ENCODE data around the gene USP48. TPM values are rescaled to one million over a fixed set of nuclear protein-coding genes. Genes with fewer than 3 reads are reported as not detected.
"Not testable (repeated sequence)": the region's sequence is repeated elsewhere in the genome, so short reads cannot be mapped to it uniquely, and the experiment has no call there.

The USP48 gene
- total RNA-seq, 1 experiment from 2014 or later: 49.1 TPM

DNA sequence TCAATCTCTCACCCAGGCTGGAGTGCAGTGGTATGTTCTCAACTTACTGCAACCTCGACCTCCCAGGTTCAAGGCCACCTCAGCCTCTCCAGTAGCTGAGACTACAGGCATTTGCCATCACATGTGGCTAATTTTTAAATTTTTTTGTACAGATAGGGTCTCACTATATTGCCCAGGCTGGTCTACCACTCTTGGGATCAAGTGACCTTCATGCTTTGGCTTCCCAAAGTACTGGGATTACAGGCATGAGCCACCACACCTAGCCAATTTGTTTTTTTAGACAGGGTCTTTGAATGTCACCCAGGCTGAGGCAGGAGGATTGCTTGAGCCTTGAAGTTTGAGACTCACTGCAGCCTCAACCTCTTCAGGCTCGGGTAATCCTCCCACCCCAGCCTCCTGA is 10.2 kb upstream of the USP48 start:
- no peaks in the 10 kb centered on the region for H3K36me3 ChIP-seq (ENCODE audit: control insufficient read depth, insufficient read depth, low read length)
- CTCF ChIA-PET: no interaction called here
- no peaks in the 10 kb centered on the region for H3K27me3 ChIP-seq (replicated peaks; ENCODE audit: control insufficient read depth, insufficient read depth, low read length)
- intact Hi-C loops (cut with micrococcal nuclease; ENCODE audit: unreplicated experiment): no loop called here
- Mint-ChIP-seq H3K27ac (ENCODE audit: unreplicated experiment) (no peak overlapping the region), H3K27me3 (ENCODE audit: insufficient read depth, unreplicated experiment) (no peaks in the 10 kb centered on the region), H3K36me3 (ENCODE audit: insufficient read depth, unreplicated experiment) (no peaks in the 10 kb centered on the region), H3K9me3 (ENCODE audit: unreplicated experiment) (peaks cover 12% of the 10 kb centered on the region), H3K4me1 (ENCODE audit: low read depth, unreplicated experiment) (no peaks in the 10 kb centered on the region), H3K4me3 (ENCODE audit: unreplicated experiment) (no peak overlapping the region)
- no peaks in the 10 kb centered on the region for H3K4me1 ChIP-seq
- no TSS peak for BruUV-seq (replicated peaks)
- no peak for DNase-seq
- peaks cover 9% of the 10 kb centered on the region; the same call in 1 of the 2 replicates for H3K9me3 ChIP-seq
- POLR2A ChIA-PET: no interaction called here
- H3K4me3 ChIP-seq (ENCODE audit: low read depth, low read length): no peak overlapping the region
- TF ChIP-seq, protein P1, sequence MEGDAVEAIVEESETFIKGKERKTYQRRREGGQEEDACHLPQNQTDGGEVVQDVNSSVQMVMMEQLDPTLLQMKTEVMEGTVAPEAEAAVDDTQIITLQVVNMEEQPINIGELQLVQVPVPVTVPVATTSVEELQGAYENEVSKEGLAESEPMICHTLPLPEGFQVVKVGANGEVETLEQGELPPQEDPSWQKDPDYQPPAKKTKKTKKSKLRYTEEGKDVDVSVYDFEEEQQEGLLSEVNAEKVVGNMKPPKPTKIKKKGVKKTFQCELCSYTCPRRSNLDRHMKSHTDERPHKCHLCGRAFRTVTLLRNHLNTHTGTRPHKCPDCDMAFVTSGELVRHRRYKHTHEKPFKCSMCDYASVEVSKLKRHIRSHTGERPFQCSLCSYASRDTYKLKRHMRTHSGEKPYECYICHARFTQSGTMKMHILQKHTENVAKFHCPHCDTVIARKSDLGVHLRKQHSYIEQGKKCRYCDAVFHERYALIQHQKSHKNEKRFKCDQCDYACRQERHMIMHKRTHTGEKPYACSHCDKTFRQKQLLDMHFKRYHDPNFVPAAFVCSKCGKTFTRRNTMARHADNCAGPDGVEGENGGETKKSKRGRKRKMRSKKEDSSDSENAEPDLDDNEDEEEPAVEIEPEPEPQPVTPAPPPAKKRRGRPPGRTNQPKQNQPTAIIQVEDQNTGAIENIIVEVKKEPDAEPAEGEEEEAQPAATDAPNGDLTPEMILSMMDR (IDR thresholded peaks at IDR 0.05; ENCODE audit: insufficient read depth in 1 of 2, low read depth in 1 of 2, low read length in 1 of 2, severe bottlenecking in 1 of 2, unreplicated experiment in 1 of 2): no peak

DNA sequence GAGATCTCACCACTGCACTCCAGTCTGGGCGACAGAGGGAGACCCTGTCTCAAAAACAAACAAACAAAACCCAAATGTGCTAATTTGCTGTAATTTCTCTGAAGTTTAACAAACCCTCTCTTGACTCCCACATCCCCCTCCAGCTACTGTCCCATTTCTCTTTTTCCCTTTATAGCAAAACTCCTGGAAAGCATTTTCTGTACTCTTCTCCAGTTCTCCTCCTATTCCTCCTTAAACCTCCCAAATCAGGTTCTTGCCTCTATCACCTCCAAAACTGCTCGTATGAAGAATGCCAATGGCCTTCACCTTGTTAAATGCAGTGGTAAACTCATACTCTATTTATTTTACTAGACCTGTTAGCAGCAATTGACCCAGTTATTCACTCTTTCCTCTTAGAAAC is 3.7 kb upstream of the USP48 start:
- H3K9me3 ChIP-seq: no peaks in the 10 kb centered on the region
- intact Hi-C loops (cut with micrococcal nuclease; ENCODE audit: unreplicated experiment): loop anchor here (10.0 kb wide), 1 partner anchor 112 kb away; no protein-coding TSS in a partner anchor
- no peaks in the 10 kb centered on the region for H3K36me3 ChIP-seq (ENCODE audit: control insufficient read depth, insufficient read depth, low read length)
- Mint-ChIP-seq H3K27me3 (ENCODE audit: insufficient read depth, unreplicated experiment) (no peaks in the 10 kb centered on the region), H3K4me3 (ENCODE audit: unreplicated experiment) (no peak overlapping the region), H3K36me3 (ENCODE audit: insufficient read depth, unreplicated experiment) (peaks cover 19% of the 10 kb centered on the region), H3K9me3 (ENCODE audit: unreplicated experiment) (peaks cover 9% of the 10 kb centered on the region), H3K27ac (ENCODE audit: unreplicated experiment) (no peak overlapping the region), H3K4me1 (ENCODE audit: low read depth, unreplicated experiment) (no peaks in the 10 kb centered on the region)
- H3K27me3 ChIP-seq (replicated peaks; ENCODE audit: control insufficient read depth, insufficient read depth, low read length): no peaks in the 10 kb centered on the region
- H3K4me3 ChIP-seq (ENCODE audit: low read depth, low read length): no peak overlapping the region
- TF ChIP-seq, protein P1 (IDR thresholded peaks at IDR 0.05; ENCODE audit: insufficient read depth in 1 of 2, low read depth in 1 of 2, low read length in 1 of 2, severe bottlenecking in 1 of 2, unreplicated experiment in 1 of 2): no peak
- ChIA-PET CTCF (no interaction called here), POLR2A (no interaction called here)
- no peak for DNase-seq
- no TSS peak for BruUV-seq (replicated peaks)
- H3K4me1 ChIP-seq: no peaks in the 10 kb centered on the region

DNA sequence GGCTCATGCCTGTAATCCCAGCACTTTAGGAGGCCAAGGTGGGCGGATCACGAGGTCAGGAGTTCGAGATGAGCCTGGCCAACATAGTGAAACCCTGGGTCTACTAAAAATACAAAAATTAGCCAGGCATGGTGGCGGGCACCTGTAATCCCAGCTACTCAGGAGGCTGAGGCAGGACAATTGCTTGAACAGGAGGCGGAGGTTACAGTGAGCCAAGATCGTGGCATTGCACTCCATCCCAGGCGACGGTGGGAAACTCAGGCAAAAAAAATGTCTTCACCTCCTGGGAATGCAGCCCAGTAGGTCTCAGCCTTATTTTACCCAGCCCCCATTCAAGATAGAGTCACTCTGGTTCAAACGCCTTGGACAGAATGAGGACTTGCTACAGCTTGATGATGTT is 2.8 kb upstream of the USP48 start:
- H3K27me3 Mint-ChIP-seq (ENCODE audit: insufficient read depth, unreplicated experiment); H3K4me3 Mint-ChIP-seq (ENCODE audit: unreplicated experiment); H3K27ac Mint-ChIP-seq (ENCODE audit: unreplicated experiment); H3K9me3 Mint-ChIP-seq (ENCODE audit: unreplicated experiment); H3K27me3 ChIP-seq (replicated peaks; ENCODE audit: control insufficient read depth, insufficient read depth, low read length); CTCF ChIA-PET; BruUV-seq (replicated peaks); DNase-seq; H3K4me1 Mint-ChIP-seq (ENCODE audit: low read depth, unreplicated experiment); H3K4me1 ChIP-seq; H3K36me3 ChIP-seq (ENCODE audit: control insufficient read depth, insufficient read depth, low read length); H3K9me3 ChIP-seq; H3K4me3 ChIP-seq (ENCODE audit: low read depth, low read length): not testable (repeated sequence)
- POLR2A ChIA-PET: interaction anchor here (0.7 kb wide), 1 partner anchor 117 kb away, joined by 4 read pairs; no protein-coding TSS in a partner anchor
- intact Hi-C loops (cut with micrococcal nuclease; ENCODE audit: unreplicated experiment): loop anchor here (10.0 kb wide), 1 partner anchor 111 kb away; no protein-coding TSS in a partner anchor
- H3K36me3 Mint-ChIP-seq (ENCODE audit: insufficient read depth, unreplicated experiment): peaks cover 19% of the 10 kb centered on the region

Measured in Caco-2 (cell line).